CD4-positive, alpha-beta T cell (primary cell): ENCODE measurements around the gene INSYN2B. TPM values are rescaled to one million over a fixed set of nuclear protein-coding genes. Genes with fewer than 3 reads are reported as not detected.

Experiments
- ATAC-seq: fragments of 200-7000 bp; cut with Tn5 transposase; one replicate; pipeline ENCODE4 v1.10.0; 2022; ENCODE audit warnings: mild to moderate bottlenecking; ENCODE audit not compliant: poor library complexity
- CTCF ChIA-PET: fragments of 350-600 bp; sonication (Branson Sonifier 250); formaldehyde crosslinking; loops from one replicate; lab custom pipeline; 2021; ENCODE audit warnings: antibody characterized with exemption, inconsistent platforms; lab: Charles Lee
- POLR2A ChIA-PET: fragments of 350-600 bp; sonication (Branson Sonifier 250); formaldehyde crosslinking; loops from one replicate; lab custom pipeline; 2021; ENCODE audit warnings: antibody characterized with exemption, inconsistent platforms; lab: Charles Lee
- DNase-seq, 14 experiments: peaks; one replicate each; pipeline ENCODE4 v3.0.0-alpha.2; 2013 to 2020; ENCODE audit warnings: mixed read lengths in 2 of 14
- H3K27ac ChIP-seq, 2 donors: one replicate each; pipeline versions ENCODE4 v1.5.1 to v1.7.0; 2013; ENCODE audit warnings: low read length in 2 of 2, low read depth in 1 of 2, mild to moderate bottlenecking in 1 of 2
- H3K27me3 ChIP-seq, 2 experiments: 1 replicate in 1 of 2; 2 replicates in 1 of 2; pipeline versions ENCODE4 v1.6.1 to v1.7.0; 2013; ENCODE audit warnings: low read length in 2 of 2, control low read depth in 1 of 2, mild to moderate bottlenecking in 1 of 2, moderate library complexity in 1 of 2; ENCODE audit not compliant: insufficient read depth in 2 of 2, control insufficient read depth in 1 of 2
- H3K36me3 ChIP-seq: one replicate; pipeline ENCODE4 v1.6.1; 2013; ENCODE audit warnings: low read length, control low read depth; ENCODE audit not compliant: insufficient read depth
- H3K4me1 ChIP-seq: one replicate; pipeline ENCODE4 v1.6.1; 2013; ENCODE audit warnings: low read length, control low read depth; ENCODE audit not compliant: insufficient read depth
- H3K4me3 ChIP-seq: one replicate; pipeline ENCODE4 v1.5.1; 2013; ENCODE audit warnings: mild to moderate bottlenecking, low read length, moderate library complexity
- H3K9me3 ChIP-seq, 2 experiments: 1 replicate in 1 of 2; 2 replicates in 1 of 2; pipeline versions ENCODE4 v1.6.1 to v1.7.0; 2013; ENCODE audit warnings: low read length in 2 of 2, mild to moderate bottlenecking in 2 of 2, control low read depth in 1 of 2, moderate library complexity in 1 of 2; ENCODE audit not compliant: control insufficient read depth in 1 of 2, insufficient read depth in 1 of 2
- H3K27ac Mint-ChIP-seq: one replicate; pipeline ENCODE4 v1.8.0; 2020; ENCODE audit warnings: mixed read lengths
- H3K27me3 Mint-ChIP-seq: one replicate; pipeline ENCODE4 v1.8.0; 2021; ENCODE audit warnings: mixed read lengths
- H3K36me3 Mint-ChIP-seq: one replicate; pipeline ENCODE4 v1.8.0; 2021; ENCODE audit warnings: low read depth, mixed read lengths
- H3K4me1 Mint-ChIP-seq: one replicate; pipeline ENCODE4 v1.8.0; 2021; ENCODE audit warnings: low read depth, mixed read lengths
- H3K4me3 Mint-ChIP-seq: one replicate; pipeline ENCODE4 v1.8.0; 2020; ENCODE audit warnings: mild to moderate bottlenecking, mixed read lengths
- H3K9me3 Mint-ChIP-seq: one replicate; pipeline ENCODE4 v1.8.0; 2020; ENCODE audit warnings: mixed read lengths
- intact Hi-C, 2 experiments: fragments of 100-400 bp; cut with DNase I in 1 of 2; cut with micrococcal nuclease in 1 of 2; formaldehyde crosslinking; loops; one replicate each; pipeline versions ENCODE4 v1.15.1 to v1.9.0; 2023 to 2025; cut with DNase I, micrococcal nuclease
- total RNA-seq, 174 experiments: library from RNA in 2 of 174; stranded (reverse) in 2 of 174; gene quantifications; one replicate each; pipeline ENCODE4 v1.2.3 and lab custom pipeline; 2021 to 2026
- TF ChIP-seq, protein P1 (sequence below): fragments of 200-600 bp; IDR thresholded peaks from one replicate; pipeline ENCODE4 v1.8.0; 2022; ENCODE audit warnings: antibody characterized with exemption, mild to moderate bottlenecking

INSYN2B gene
- total RNA-seq, 2 experiments from 2014 or later: not detected

GRCh38 chr5:169991115-169991869 is 11.0 kb upstream of the INSYN2B start:
- no peak overlapping the region for H3K27ac ChIP-seq
- peaks cover 78% of the 10 kb centered on the region for H3K36me3 ChIP-seq
- Mint-ChIP-seq H3K4me3 (no peak overlapping the region), H3K27ac (no peak overlapping the region), H3K36me3 (peaks cover 95% of the 10 kb centered on the region), H3K9me3 (no peaks in the 10 kb centered on the region), H3K27me3 (no peaks in the 10 kb centered on the region), H3K4me1 (no peaks in the 10 kb centered on the region)
- ChIA-PET CTCF (no interaction called here), POLR2A (no interaction called here)
- TF ChIP-seq, protein P1, sequence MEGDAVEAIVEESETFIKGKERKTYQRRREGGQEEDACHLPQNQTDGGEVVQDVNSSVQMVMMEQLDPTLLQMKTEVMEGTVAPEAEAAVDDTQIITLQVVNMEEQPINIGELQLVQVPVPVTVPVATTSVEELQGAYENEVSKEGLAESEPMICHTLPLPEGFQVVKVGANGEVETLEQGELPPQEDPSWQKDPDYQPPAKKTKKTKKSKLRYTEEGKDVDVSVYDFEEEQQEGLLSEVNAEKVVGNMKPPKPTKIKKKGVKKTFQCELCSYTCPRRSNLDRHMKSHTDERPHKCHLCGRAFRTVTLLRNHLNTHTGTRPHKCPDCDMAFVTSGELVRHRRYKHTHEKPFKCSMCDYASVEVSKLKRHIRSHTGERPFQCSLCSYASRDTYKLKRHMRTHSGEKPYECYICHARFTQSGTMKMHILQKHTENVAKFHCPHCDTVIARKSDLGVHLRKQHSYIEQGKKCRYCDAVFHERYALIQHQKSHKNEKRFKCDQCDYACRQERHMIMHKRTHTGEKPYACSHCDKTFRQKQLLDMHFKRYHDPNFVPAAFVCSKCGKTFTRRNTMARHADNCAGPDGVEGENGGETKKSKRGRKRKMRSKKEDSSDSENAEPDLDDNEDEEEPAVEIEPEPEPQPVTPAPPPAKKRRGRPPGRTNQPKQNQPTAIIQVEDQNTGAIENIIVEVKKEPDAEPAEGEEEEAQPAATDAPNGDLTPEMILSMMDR: no peak
- no peaks in the 10 kb centered on the region for H3K9me3 ChIP-seq
- H3K27me3 ChIP-seq: no peaks in the 10 kb centered on the region
- intact Hi-C loops: no loop called here
- DNase-seq: no peak
- no peak for ATAC-seq
- no peak overlapping the region for H3K4me3 ChIP-seq
- H3K4me1 ChIP-seq: no peaks in the 10 kb centered on the region

DNA sequence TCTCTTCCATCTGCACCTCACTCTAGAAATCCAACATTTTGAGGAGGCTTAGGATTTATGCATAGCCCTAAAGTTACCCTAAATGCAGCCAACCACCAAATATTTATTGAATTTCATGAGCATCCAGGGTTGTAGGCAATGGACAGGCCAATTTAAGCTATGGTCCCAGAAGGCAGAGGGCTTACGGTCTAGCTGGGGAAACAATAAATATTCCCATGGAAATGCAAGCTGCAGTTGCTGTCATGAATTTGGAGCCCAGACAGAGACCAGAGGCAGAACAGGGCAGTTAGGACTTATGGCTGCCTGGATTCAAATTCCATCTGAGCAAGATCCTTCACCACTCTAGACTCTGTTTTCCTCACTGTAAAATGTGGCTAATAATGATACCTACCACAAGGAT is 9.1 kb upstream of the INSYN2B start:
- H3K27ac ChIP-seq: no peak overlapping the region
- H3K4me3 Mint-ChIP-seq: no peak overlapping the region
- H3K36me3 ChIP-seq: peaks cover 78% of the 10 kb centered on the region
- intact Hi-C loops: no loop called here
- no peak overlapping the region for H3K4me3 ChIP-seq
- no peaks in the 10 kb centered on the region for H3K27me3 Mint-ChIP-seq
- H3K27me3 ChIP-seq: no peaks in the 10 kb centered on the region
- peaks cover 95% of the 10 kb centered on the region for H3K36me3 Mint-ChIP-seq
- no peak overlapping the region for H3K27ac Mint-ChIP-seq
- ATAC-seq: no peak
- H3K4me1 Mint-ChIP-seq: no peaks in the 10 kb centered on the region
- H3K9me3 ChIP-seq: no peaks in the 10 kb centered on the region
- TF ChIP-seq, protein P1: no peak
- POLR2A ChIA-PET: no interaction called here
- DNase-seq: no peak
- no peaks in the 10 kb centered on the region for H3K9me3 Mint-ChIP-seq
- no peaks in the 10 kb centered on the region for H3K4me1 ChIP-seq
- CTCF ChIA-PET: no interaction called here

DNA sequence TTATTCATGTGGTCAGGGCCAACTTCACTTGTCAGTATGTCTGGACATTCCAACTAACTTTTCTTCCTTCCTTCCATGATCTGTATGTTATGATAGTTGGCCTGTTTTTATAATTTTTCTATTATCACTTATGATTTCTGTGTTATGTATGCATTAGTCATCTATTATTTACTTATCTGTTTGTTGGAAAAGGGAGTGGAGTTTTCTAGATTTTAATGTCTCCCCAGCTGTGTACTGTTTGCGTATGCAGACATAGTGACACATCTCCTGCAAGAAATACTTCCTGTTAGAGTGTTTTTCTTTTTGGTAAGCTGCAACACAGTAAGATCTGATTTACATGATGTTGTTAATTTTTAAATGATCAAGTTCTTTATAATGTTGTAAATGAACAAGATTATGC is 8.7 kb upstream of the INSYN2B start:
- intact Hi-C loops: no loop called here
- Mint-ChIP-seq H3K27me3 (no peaks in the 10 kb centered on the region), H3K9me3 (no peaks in the 10 kb centered on the region), H3K4me1 (no peaks in the 10 kb centered on the region), H3K4me3 (no peak overlapping the region), H3K36me3 (peaks cover 95% of the 10 kb centered on the region), H3K27ac (no peak overlapping the region)
- H3K9me3 ChIP-seq: no peaks in the 10 kb centered on the region
- CTCF ChIA-PET: no interaction called here
- H3K27me3 ChIP-seq: no peaks in the 10 kb centered on the region
- no peak for DNase-seq
- POLR2A ChIA-PET: no interaction called here
- H3K4me3 ChIP-seq: no peak overlapping the region
- H3K36me3 ChIP-seq: peaks cover 78% of the 10 kb centered on the region
- no peaks in the 10 kb centered on the region for H3K4me1 ChIP-seq
- ATAC-seq: no peak
- H3K27ac ChIP-seq: no peak overlapping the region
- TF ChIP-seq, protein P1: no peak
